ENCODE results near the gene METTL24. TPM values are rescaled to one million over a fixed set of nuclear protein-coding genes. Genes with fewer than 3 reads are reported as not detected.
A peak's percentile ranks its signal among the peaks of the same experiment; 100 is the strongest.
"Not testable (repeated sequence)": the region's sequence is repeated elsewhere in the genome, so short reads cannot be mapped to it uniquely, and the experiment has no call there.

The METTL24 gene
- total and polyA plus RNA-seq, 2 donors (not counting 1 experiment from before 2014, with no cell fraction given), result 0.18 to 2.6 TPM

GRCh38 chr6:110315869-110316398, 42.2 kb downstream of the METTL24 start:
- no peaks in the 10 kb centered on the region for H3K4me1 ChIP-seq (ENCODE audit: control insufficient read depth, extremely low read depth, insufficient read depth, low read length)
- no peak overlapping the region for H3K4me3 ChIP-seq (replicated peaks in 1 of 4; ENCODE audit: control extremely low read depth in 1 of 4, insufficient read depth in 1 of 4, low read depth in 3 of 4, low read length in 4 of 4)
- H3K27me3 ChIP-seq (ENCODE audit: control insufficient read depth, insufficient read depth, low read length), result peaks cover 3% of the 10 kb centered on the region
- no peak overlapping the region for H3K9ac ChIP-seq (ENCODE audit: insufficient read depth, low read length)
- no peak for TF ChIP-seq EZH2 (IDR thresholded peaks at IDR 0.05; ENCODE audit: low read length, missing control alignments)
- TF ChIP-seq CTCF (conservative IDR thresholded peaks at IDR 0.05 in 1 of 2, IDR thresholded peaks at IDR 0.05 in 1 of 2; ENCODE audit: low read depth in 1 of 2, low read length in 2 of 2), result no peak
- no peaks in the 10 kb centered on the region for H4K20me1 ChIP-seq (ENCODE audit: control insufficient read depth, extremely low read depth, insufficient read depth, low read length)
- H3K79me2 ChIP-seq (ENCODE audit: control insufficient read depth, insufficient read depth, low read length), result no peaks in the 10 kb centered on the region
- peak in 1 of 2 donors; percentile 21 for DNase-seq (ENCODE audit: low read depth in 2 of 2)
- H2AFZ ChIP-seq (ENCODE audit: low read length), result no peak overlapping the region
- H3K27ac ChIP-seq (ENCODE audit: insufficient read depth, low read length), result no peak overlapping the region
- H3K9me3 ChIP-seq (ENCODE audit: control insufficient read depth, insufficient read depth, low read depth, low read length), result no peaks in the 10 kb centered on the region
- H3K36me3 ChIP-seq (ENCODE audit: control insufficient read depth, insufficient read depth, low read length), result no peaks in the 10 kb centered on the region
- H3K4me2 ChIP-seq (ENCODE audit: extremely low read depth, insufficient read depth, low read length), result no peak overlapping the region

GRCh38 chr6:110315207-110315868, 42.8 kb downstream of the METTL24 start:
- TF ChIP-seq EZH2 (IDR thresholded peaks at IDR 0.05; ENCODE audit: low read length, missing control alignments) (no peak), CTCF (conservative IDR thresholded peaks at IDR 0.05 in 1 of 2, IDR thresholded peaks at IDR 0.05 in 1 of 2; ENCODE audit: low read depth in 1 of 2, low read length in 2 of 2) (no peak)
- Histone ChIP-seq H3K9me3 (ENCODE audit: control insufficient read depth, insufficient read depth, low read depth, low read length) (no peaks in the 10 kb centered on the region), H2AFZ (ENCODE audit: low read length) (no peak overlapping the region), H3K27me3 (ENCODE audit: control insufficient read depth, insufficient read depth, low read length) (peaks cover 3% of the 10 kb centered on the region), H3K27ac (ENCODE audit: insufficient read depth, low read length) (no peak overlapping the region), H3K9ac (ENCODE audit: insufficient read depth, low read length) (no peak overlapping the region), H3K79me2 (ENCODE audit: control insufficient read depth, insufficient read depth, low read length) (no peaks in the 10 kb centered on the region), H3K4me1 (ENCODE audit: control insufficient read depth, extremely low read depth, insufficient read depth, low read length) (no peaks in the 10 kb centered on the region), H3K4me2 (ENCODE audit: extremely low read depth, insufficient read depth, low read length) (no peak overlapping the region), H3K4me3 (replicated peaks in 1 of 4; ENCODE audit: control extremely low read depth in 1 of 4, insufficient read depth in 1 of 4, low read depth in 3 of 4, low read length in 4 of 4) (no peak overlapping the region), H3K36me3 (ENCODE audit: control insufficient read depth, insufficient read depth, low read length) (no peaks in the 10 kb centered on the region), H4K20me1 (ENCODE audit: control insufficient read depth, extremely low read depth, insufficient read depth, low read length) (no peaks in the 10 kb centered on the region)
- DNase-seq (ENCODE audit: low read depth in 2 of 2), result no peak

- H3K9me3 ChIP-seq (ENCODE audit: control insufficient read depth, insufficient read depth, low read depth, low read length), result no peaks in the 10 kb centered on the region
- no peak overlapping the region for H3K27ac ChIP-seq (ENCODE audit: insufficient read depth, low read length)
- H3K4me3 ChIP-seq (replicated peaks in 1 of 4; ENCODE audit: control extremely low read depth in 1 of 4, insufficient read depth in 1 of 4, low read depth in 3 of 4, low read length in 4 of 4), result no peak overlapping the region
- H3K4me2 ChIP-seq (ENCODE audit: extremely low read depth, insufficient read depth, low read length), result no peak overlapping the region
- H3K27me3 ChIP-seq (ENCODE audit: control insufficient read depth, insufficient read depth, low read length), result no peaks in the 10 kb centered on the region
- H3K36me3 ChIP-seq (ENCODE audit: control insufficient read depth, insufficient read depth, low read length), result no peaks in the 10 kb centered on the region
- H4K20me1 ChIP-seq (ENCODE audit: control insufficient read depth, extremely low read depth, insufficient read depth, low read length), result no peaks in the 10 kb centered on the region
- DNase-seq (ENCODE audit: low read depth in 2 of 2), result no peak
- H2AFZ ChIP-seq (ENCODE audit: low read length), result no peak overlapping the region
- TF ChIP-seq CTCF (conservative IDR thresholded peaks at IDR 0.05 in 1 of 2, IDR thresholded peaks at IDR 0.05 in 1 of 2; ENCODE audit: low read depth in 1 of 2, low read length in 2 of 2) (no peak), EZH2 (IDR thresholded peaks at IDR 0.05; ENCODE audit: low read length, missing control alignments) (no peak)
- H3K9ac ChIP-seq (ENCODE audit: insufficient read depth, low read length), result no peak overlapping the region
- no peaks in the 10 kb centered on the region for H3K4me1 ChIP-seq (ENCODE audit: control insufficient read depth, extremely low read depth, insufficient read depth, low read length)
- H3K79me2 ChIP-seq (ENCODE audit: control insufficient read depth, insufficient read depth, low read length), result no peaks in the 10 kb centered on the region
These were observed 47.2 kb downstream of the METTL24 start for GRCh38 chr6:110310861-110311446.

GRCh38 chr6:110309432-110309831, 48.7 kb downstream of the METTL24 start:
- H4K20me1 ChIP-seq (ENCODE audit: control insufficient read depth, extremely low read depth, insufficient read depth, low read length); H3K4me3 ChIP-seq (replicated peaks in 1 of 4; ENCODE audit: control extremely low read depth in 1 of 4, insufficient read depth in 1 of 4, low read depth in 3 of 4, low read length in 4 of 4); H3K27me3 ChIP-seq (ENCODE audit: control insufficient read depth, insufficient read depth, low read length); H3K9ac ChIP-seq (ENCODE audit: insufficient read depth, low read length); H3K4me1 ChIP-seq (ENCODE audit: control insufficient read depth, extremely low read depth, insufficient read depth, low read length); H2AFZ ChIP-seq (ENCODE audit: low read length); H3K9me3 ChIP-seq (ENCODE audit: control insufficient read depth, insufficient read depth, low read depth, low read length); DNase-seq (ENCODE audit: low read depth in 2 of 2); H3K79me2 ChIP-seq (ENCODE audit: control insufficient read depth, insufficient read depth, low read length); H3K4me2 ChIP-seq (ENCODE audit: extremely low read depth, insufficient read depth, low read length); H3K36me3 ChIP-seq (ENCODE audit: control insufficient read depth, insufficient read depth, low read length); H3K27ac ChIP-seq (ENCODE audit: insufficient read depth, low read length): not testable (repeated sequence)

Measured in fibroblast of lung (primary cell).